GM21390 (cell line): ENCODE measurements around the gene GPR52.

Experiments
- ATAC-seq: cut with Tn5 transposase; IDR thresholded peaks from one replicate; pipeline ENCODE4 v1.9.1; 2021; ENCODE audit not compliant: unreplicated experiment

Gene GPR52

GRCh38 chr1:174465855-174466254 is 18.1 kb downstream of the GPR52 start:
- no peak for ATAC-seq

GRCh38 chr1:174466607-174467006 is 18.8 kb downstream of the GPR52 start:
- no peak for ATAC-seq

- ATAC-seq = no peak
Observed at GRCh38 chr1:174469052-174469451, 21.3 kb downstream of the GPR52 start.

- ATAC-seq = no peak
Observed at GRCh38 chr1:174469687-174470086, 21.9 kb downstream of the GPR52 start.

- ATAC-seq = no peak
Observed at GRCh38 chr1:174479281-174479680, 31.5 kb downstream of the GPR52 start.

- no peak for ATAC-seq
Observed at GRCh38 chr1:174480324-174480723, 32.6 kb downstream of the GPR52 start.

- no peak for ATAC-seq
Observed at GRCh38 chr1:174491606-174492005, 43.8 kb downstream of the GPR52 start.

- no peak for ATAC-seq
Observed at GRCh38 chr1:174497478-174497877, 49.7 kb downstream of the GPR52 start.
